NCI-H1417 (cell line): Measurements from ENCODE around the gene RAB11FIP3.
A peak's percentile ranks its signal among the peaks of the same experiment; 100 is the strongest.

Experiments used
- DNase-seq, 3 experiments: peaks; one replicate each; lab custom pipeline; 2025; lab: John Stamatoyannopoulos, UW

RAB11FIP3 gene

GRCh38 chr16:519425-519824 lies 94.0 kb downstream of the RAB11FIP3 start:
- no peak for DNase-seq

GRCh38 chr16:519841-520687 lies 94.6 kb downstream of the RAB11FIP3 start:
- DNase-seq, result no peak

- DNase-seq, result no peak
Observed at GRCh38 chr16:520847-521246, 95.4 kb downstream of the RAB11FIP3 start.

GRCh38 chr16:521381-522210 lies 96.1 kb downstream of the RAB11FIP3 start:
- DNase-seq, result no peak

- DNase-seq, result no peak
Observed at GRCh38 chr16:522320-523096, 97.1 kb downstream of the RAB11FIP3 start.

- DNase-seq, result no peak
Observed at GRCh38 chr16:523097-523741, 97.8 kb downstream of the RAB11FIP3 start.

- no peak for DNase-seq
Observed at GRCh38 chr16:524274-525040, 99.0 kb downstream of the RAB11FIP3 start.

GRCh38 chr16:525123-525519 lies 99.7 kb downstream of the RAB11FIP3 start:
- no peak for DNase-seq

GRCh38 chr16:525520-526180 lies 100.2 kb downstream of the RAB11FIP3 start:
- peak in 1 of 3 experiments; percentile 13 for DNase-seq

GRCh38 chr16:526181-527014 lies 100.9 kb downstream of the RAB11FIP3 start:
- peak; percentile 54 to 84 (median 81) for DNase-seq

GRCh38 chr16:527015-527903 lies 101.8 kb downstream of the RAB11FIP3 start, which contains the start of gene CAPN15:
Gene CAPN15, plus strand, starts transcription at chr16:527712. Its CDS starts 19,127 bp downstream, at chr16:546839.
- DNase-seq, result peak; percentile 93 to 99 (median 97)

GRCh38 chr16:528111-529011 lies 102.9 kb downstream of the RAB11FIP3 start:
- DNase-seq, result peak in 2 of 3 experiments; percentile 38 to 43

GRCh38 chr16:529012-529575 lies 103.6 kb downstream of the RAB11FIP3 start:
- DNase-seq, result no peak

GRCh38 chr16:530111-530817 lies 104.8 kb downstream of the RAB11FIP3 start:
- no peak for DNase-seq

- no peak for DNase-seq
Observed at GRCh38 chr16:531494-532125, 106.2 kb downstream of the RAB11FIP3 start.
